GM15510 (cell line): ENCODE data around the gene IL36RN.

ENCODE experiments used
- POLR2A ChIP-seq: IDR thresholded peaks from 3 replicates; pipeline ENCODE4 v1.6.1; 2011; ENCODE audit warnings: borderline replicate concordance; ENCODE audit not compliant: insufficient read length; ENCODE audit errors: extremely low read depth

IL36RN gene

DNA sequence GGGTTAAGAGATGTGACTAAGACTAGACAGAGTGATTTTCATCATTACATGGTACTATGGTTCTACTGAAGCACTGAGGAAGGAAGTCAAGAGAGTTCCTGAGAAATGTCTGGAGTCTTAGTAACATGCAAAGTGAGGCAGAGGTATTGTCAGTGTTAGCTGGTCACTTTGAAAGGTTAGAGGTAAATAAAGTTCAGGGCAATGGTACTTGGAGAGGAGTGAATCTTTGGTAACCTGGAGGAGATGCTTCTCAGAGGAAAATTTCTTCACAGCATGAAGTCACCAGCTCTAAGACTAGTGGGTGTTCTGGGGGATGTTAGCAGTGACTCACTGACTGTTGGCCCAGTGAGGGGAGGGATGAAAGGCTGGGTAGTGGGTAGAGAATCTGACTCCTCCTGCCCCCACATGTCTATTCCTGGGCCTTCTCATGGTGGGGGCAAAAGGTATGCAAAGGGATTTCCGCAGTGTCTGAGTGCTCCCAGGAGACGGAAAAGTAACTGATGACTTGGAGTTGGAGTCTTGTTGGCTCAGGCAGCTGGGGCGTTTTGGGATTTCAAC is 45.1 kb downstream of the IL36RN start:
- TF ChIP-seq POLR2A: no peak

DNA sequence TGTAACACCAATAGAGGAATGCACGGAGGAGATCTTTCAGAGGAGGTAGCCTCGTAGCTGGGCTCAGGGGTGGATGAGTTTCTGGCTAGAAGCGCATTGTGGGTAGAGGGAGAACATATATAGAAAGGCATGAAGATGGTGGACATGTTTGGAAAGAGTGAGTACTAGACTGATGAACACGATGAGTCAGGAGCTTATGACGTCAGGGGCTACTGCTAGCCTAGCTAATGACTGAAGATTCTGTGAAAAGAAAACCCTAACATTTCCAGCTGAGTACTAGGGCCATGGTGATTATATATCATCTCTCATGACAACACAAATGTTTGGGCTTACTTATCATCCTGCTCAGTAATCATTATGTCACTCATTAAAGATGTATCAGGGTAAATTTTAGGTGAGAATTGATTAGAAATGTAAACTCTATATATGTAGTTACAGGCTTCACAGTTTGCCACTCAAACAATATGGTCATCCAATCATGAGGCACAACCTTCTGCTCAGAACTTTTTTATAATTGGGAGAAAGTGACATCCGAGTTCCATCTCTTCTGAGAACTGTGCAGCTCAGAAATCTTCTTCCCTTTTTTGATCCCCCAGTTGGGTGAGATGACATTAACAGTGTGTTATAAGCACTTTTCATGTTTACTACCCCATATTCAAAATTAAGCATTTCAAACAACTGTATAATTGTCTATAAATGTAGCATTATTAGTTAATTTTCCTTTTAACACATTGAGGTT is 46.2 kb downstream of the IL36RN start:
- TF ChIP-seq POLR2A: no peak

DNA sequence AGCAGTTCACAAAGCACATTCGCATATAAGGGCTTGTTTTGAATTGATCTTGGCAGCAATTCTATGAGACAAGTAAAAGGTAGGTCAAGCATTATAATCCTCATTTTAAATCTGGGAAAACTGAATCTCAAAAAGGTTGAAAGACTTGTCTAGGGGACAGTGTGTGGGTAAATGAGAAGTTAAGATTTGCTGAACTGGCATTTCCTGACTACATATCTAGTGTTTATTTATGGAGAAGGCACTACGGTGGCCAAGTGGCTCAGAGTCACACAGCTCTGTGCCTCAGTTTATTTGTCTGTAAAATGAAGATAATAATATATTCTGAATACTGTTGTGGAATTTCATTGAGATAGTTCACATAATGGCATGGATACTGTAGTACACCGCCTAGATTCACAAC is 52.1 kb downstream of the IL36RN start:
- TF ChIP-seq POLR2A: no peak

DNA sequence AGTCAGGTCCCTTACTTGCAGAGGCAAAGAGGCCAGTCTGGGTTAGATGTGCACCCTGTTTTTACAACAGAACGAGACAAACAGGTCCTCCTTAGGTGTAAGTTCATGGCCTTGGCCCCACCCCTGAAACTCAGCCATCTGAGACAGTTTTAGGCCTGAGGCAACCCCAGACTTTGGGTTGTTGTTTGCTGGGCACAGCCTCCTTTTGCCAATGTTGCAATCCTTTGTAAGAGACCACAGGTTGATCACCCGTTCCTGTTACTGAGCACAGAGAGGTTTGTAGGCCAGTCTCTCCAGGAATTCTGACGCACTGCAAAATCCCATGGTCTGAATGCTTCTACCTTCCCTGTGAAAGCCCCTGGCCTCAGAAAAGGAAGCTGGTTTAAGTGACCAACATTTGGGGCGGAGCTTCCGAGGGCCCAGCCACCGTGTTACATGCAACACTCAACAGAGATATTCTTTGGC is 52.9 kb downstream of the IL36RN start:
- TF ChIP-seq POLR2A: no peak

DNA sequence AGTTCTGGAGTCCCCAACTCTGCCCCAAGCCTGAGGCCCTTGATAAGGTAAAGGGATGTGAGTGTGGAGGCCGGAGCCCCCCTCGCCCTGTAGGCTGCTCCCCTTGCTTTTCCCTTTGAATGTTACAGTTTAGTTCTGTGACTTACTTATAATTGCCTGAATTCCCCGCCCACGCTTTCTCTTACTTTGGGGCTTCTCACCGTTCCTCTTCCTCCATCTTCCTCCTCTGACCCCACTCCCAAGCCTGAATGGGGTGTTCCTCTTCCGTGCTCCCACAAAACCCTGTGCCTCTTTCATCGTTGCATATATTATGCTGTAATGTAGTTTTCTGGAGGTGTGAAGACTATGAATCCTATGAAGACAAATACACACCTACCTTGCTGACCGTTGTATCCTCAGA is 53.4 kb downstream of the IL36RN start:
- no peak for TF ChIP-seq POLR2A

DNA sequence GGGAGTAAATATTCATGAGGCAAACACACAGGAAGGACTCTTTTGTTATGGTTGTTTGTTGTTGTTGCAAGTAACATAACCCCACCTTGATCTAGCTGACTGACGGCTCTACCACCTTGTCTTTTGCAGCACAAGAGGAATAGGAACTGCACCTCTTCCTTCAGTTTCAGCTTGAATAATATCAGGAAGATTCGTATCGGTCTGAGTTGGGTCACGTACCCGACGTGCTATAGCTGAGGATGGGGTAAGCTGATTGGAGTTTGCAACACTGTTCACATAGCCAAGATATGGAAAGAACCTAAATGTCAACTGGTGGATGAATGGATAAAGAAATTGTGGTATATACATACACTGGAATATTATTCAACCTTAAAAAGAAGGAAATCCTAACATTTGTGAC is 53.9 kb downstream of the IL36RN start:
- TF ChIP-seq POLR2A: no peak

DNA sequence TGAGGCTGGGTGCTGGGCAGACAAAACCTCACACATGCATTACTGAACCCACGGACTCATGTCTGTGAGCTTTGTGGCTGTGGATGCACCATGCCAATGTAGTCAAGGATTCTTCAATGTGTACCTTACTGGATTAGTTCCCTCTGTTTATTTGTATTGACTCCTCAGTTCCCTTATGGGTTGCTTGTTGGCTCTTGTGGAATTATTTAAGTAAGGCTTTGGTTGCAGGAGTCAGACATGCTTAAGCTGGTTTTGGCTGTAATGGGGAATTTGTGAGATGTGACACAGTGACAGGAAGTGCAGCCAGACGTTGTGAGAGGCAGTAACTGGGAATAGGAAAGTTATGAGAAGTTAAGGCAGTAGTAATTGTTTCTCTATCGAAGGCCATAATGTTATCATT is 54.8 kb downstream of the IL36RN start:
- TF ChIP-seq POLR2A: no peak
